ENCODE results near the gene NXN.

- TF ChIP-seq CTCF (IDR thresholded peaks at IDR 0.05) (no peak), ZFX (IDR thresholded peaks at IDR 0.05; ENCODE audit: borderline replicate concordance) (no peak)
Measured at GRCh38 chr17:852349-852748, 127.2 kb downstream of the NXN start.
